SH-SY5Y (cell line): ENCODE data around the gene CLIC4.

Experiments
- GATA2 ChIP-seq: IDR thresholded peaks from 2 replicates; pipeline ENCODE4 v1.6.1; 2011; ENCODE audit warnings: mild to moderate bottlenecking, low read depth, low read length
- GATA3 ChIP-seq: IDR thresholded peaks from 2 replicates; pipeline ENCODE4 v1.6.1; 2011; ENCODE audit warnings: low read depth, mild to moderate bottlenecking, low read length, moderate library complexity

DNA sequence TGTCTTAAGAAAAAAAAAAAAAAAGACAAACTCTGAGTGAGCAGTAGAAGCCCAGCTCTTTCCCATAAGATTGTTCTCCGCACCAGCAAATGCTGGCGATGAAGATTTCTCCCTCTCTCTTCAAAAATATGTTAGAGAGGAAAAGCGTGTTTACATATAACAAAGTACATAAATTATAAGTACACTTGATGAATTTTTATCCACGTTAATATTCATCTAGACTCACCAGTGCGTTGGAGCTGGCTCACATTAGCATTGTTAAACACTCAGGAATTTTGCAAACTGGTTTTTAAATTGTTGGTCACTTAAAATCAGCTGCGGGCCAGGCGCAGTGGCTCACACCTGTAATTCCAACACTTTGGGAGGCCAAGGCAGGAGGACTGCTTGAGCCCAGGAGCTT, 128.8 kb downstream of the CLIC4 start:
- TF ChIP-seq GATA3 (no peak), GATA2 (no peak)
